Body of pancreas (tissue), 4 donors: Measurements from ENCODE around the gene GSDMA. TPM values are rescaled to one million over a fixed set of nuclear protein-coding genes. Genes with fewer than 3 reads are reported as not detected.

Experiments
- ATAC-seq: fragments of 150-250 bp; one replicate; pipeline ENCODE4 v1.9.1; 2016
- DNase-seq, 4 donors: peaks; one replicate each; pipeline ENCODE4 v3.0.0-alpha.2; 2019
- H3K27ac ChIP-seq, 4 donors: fragments of 200-600 bp; sonication (generic); 1 replicate in 3 of 4; 2 replicates in 1 of 4; pipeline versions ENCODE4 v1.5.1 to v1.6.1; 2016 to 2019; ENCODE audit warnings: mild to moderate bottlenecking in 1 of 4, mixed read lengths in 1 of 4, moderate library complexity in 1 of 4
- H3K27me3 ChIP-seq, 2 donors: fragments of 200-600 bp; sonication (generic); one replicate each; pipeline ENCODE4 v1.6.0; 2016; ENCODE audit warnings: mild to moderate bottlenecking in 1 of 2
- H3K36me3 ChIP-seq, 2 donors: fragments of 200-600 bp; sonication (generic); replicated peaks in 1 of 2; 2 replicates each; pipeline ENCODE4 v1.5.1; 2016; ENCODE audit warnings: low read depth in 2 of 2; ENCODE audit not compliant: insufficient read depth in 1 of 2
- H3K4me1 ChIP-seq: fragments of 200-600 bp; sonication (generic); one replicate; pipeline ENCODE4 v1.6.0; 2016
- H3K4me3 ChIP-seq, 2 donors: fragments of 200-600 bp; sonication (generic); 1 replicate in 1 of 2; 2 replicates in 1 of 2; pipeline ENCODE4 v1.5.1; 2016 to 2019
- H3K9me3 ChIP-seq, 3 donors: fragments of 200-600 bp; sonication (generic); 1 replicate in 2 of 3; 2 replicates in 1 of 3; pipeline ENCODE4 v1.5.1; 2016
- POLR2A ChIP-seq, 3 donors: fragments of 450-650 bp; IDR thresholded peaks; one replicate each; pipeline ENCODE4 v1.6.1; 2016; ENCODE audit warnings: antibody characterized with exemption in 3 of 3, mild to moderate bottlenecking in 2 of 3
- WGBS, 2 donors: methylation state at CpG; one replicate each; pipeline ENCODE4 v1.1.5; 2017; 5-methylcytosine and 5-hydroxymethylcytosine counted together
- intact Hi-C: fragments of 100-400 bp; cut with DNase I; formaldehyde crosslinking; loops from one replicate; pipeline ENCODE4 v1.15.1; 2023
- total RNA-seq, 2 donors: library from RNA; depleted of rRNA; stranded (reverse); fragments of >200 nt; gene quantifications; one replicate each; pipeline ENCODE4 v1.1.0, GENCODE V29; 2016
- TF ChIP-seq, protein P1 (sequence below), 7 experiments: fragments of 450-650 bp in 4 of 7; fragments of 200-600 bp in 3 of 7; sonication (generic) in 3 of 7; IDR thresholded peaks; one replicate each; pipeline ENCODE4 v1.5.1; 2016 to 2019; ENCODE audit warnings: antibody characterized with exemption in 7 of 7

The GSDMA gene
- total RNA-seq, 2 donors from 2014 or later: 3.4 TPM; not detected in 1

DNA sequence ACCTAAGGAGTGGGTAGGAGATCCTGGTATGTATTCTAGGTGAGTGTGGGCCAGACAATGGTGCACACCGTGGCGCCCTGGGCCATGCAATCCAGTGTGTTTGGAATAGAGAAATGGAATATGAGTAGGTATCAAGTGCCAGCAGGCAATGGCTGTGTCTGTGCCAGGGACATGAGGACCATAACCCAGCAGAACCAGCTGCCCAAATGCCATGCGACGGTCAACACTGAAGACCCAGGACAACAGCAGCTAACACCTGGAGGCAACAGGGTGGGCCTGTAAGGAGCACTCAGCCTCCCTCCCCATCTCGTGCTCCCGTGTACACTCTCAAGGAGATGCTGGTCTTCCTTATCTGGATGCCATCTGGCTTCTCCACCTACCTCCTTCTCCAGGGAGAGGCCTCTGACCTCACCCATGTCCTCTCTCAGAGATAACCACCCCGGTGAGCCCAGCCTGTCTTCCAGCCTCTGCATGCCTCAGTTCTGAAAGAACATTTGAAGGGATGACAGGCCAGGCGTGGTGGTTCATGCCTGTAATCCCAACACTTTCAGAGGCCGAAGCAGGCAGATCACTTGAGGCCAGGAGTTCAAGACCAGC is 43.6 kb upstream of the GSDMA start:
- peaks cover 6 to 23% of the 10 kb centered on the region in 2 donors for H3K36me3 ChIP-seq

DNA sequence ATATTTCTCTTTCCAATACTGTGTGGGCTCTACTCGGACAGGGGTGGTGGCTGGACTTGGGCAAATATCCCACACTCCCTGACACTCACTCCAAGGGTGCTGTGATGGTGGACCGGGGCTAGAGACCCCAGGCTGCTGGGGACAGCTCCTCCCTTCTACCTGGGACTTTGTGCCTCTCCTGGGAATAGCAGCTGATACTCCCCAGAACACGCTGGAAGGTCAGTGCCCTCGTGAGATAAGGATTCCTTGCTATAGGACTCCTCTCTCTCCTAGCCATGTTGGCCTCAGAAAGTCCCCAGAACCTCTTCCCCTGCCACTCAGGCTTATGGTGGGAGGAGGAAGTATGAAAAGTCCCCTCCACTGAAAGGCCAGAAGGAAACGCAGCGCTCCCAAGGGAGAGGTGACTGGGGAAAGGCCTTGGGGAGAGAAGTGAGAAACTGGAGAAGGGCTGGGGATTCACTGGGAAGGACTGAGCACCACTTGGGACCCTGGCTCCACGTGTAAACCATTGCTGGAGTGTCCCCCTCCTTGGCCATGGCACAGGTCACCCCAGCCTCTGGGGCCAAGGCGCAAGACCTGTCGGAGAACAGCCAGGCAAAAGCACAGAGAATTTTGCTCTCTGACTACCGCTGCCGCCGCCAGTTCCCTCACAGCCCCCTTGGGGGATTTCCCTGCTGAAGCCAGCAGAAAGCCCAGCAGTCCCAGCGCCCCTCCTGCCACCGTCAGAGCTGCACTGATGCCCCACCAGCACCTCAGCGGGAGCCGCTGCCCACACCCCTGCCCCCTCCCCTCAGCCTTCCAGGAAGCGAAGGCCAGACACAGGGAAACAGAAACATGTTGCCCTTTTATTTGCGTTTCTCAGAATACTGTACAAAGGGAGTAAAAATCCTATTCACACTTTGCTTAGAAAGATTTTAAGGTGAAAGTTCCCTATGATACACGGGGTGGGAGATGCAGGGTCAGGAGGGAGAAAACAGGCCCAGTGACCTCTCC is 42.3 kb upstream of the GSDMA start:
- WGBS, 2 donors: 76 to 80% methylated on average over 18 to 19 of the region's 19 CpGs
- no peak for DNase-seq
- no peaks in the 10 kb centered on the region for H3K9me3 ChIP-seq
- intact Hi-C loops: no loop called here
- TF ChIP-seq, protein P1, sequence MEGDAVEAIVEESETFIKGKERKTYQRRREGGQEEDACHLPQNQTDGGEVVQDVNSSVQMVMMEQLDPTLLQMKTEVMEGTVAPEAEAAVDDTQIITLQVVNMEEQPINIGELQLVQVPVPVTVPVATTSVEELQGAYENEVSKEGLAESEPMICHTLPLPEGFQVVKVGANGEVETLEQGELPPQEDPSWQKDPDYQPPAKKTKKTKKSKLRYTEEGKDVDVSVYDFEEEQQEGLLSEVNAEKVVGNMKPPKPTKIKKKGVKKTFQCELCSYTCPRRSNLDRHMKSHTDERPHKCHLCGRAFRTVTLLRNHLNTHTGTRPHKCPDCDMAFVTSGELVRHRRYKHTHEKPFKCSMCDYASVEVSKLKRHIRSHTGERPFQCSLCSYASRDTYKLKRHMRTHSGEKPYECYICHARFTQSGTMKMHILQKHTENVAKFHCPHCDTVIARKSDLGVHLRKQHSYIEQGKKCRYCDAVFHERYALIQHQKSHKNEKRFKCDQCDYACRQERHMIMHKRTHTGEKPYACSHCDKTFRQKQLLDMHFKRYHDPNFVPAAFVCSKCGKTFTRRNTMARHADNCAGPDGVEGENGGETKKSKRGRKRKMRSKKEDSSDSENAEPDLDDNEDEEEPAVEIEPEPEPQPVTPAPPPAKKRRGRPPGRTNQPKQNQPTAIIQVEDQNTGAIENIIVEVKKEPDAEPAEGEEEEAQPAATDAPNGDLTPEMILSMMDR (IDR thresholded peaks at IDR 0.05): no peak
- TF ChIP-seq POLR2A (IDR thresholded peaks at IDR 0.05): no peak
- peaks cover 6 to 23% of the 10 kb centered on the region in 2 donors for H3K36me3 ChIP-seq
- H3K27me3 ChIP-seq: no peaks in the 10 kb centered on the region
- H3K4me1 ChIP-seq: peaks cover 9% of the 10 kb centered on the region
- H3K27ac ChIP-seq: no peak overlapping the region
- no peak overlapping the region for H3K4me3 ChIP-seq
- no peak for ATAC-seq

More for the DNA sequence above, 43.6 kb upstream of the GSDMA start:
- ATAC-seq (no peak), DNase-seq (no peak)
- WGBS, 2 donors: 95 to 97% methylated on average over 9 of the region's 9 CpGs
- no peak for TF ChIP-seq POLR2A (IDR thresholded peaks at IDR 0.05)
- TF ChIP-seq, protein P1 (IDR thresholded peaks at IDR 0.05): no peak
- Histone ChIP-seq H3K27ac (no peak overlapping the region), H3K27me3 (no peaks in the 10 kb centered on the region), H3K4me3 (no peak overlapping the region), H3K4me1 (no peaks in the 10 kb centered on the region), H3K9me3 (no peaks in the 10 kb centered on the region)
- intact Hi-C loops: no loop called here

DNA sequence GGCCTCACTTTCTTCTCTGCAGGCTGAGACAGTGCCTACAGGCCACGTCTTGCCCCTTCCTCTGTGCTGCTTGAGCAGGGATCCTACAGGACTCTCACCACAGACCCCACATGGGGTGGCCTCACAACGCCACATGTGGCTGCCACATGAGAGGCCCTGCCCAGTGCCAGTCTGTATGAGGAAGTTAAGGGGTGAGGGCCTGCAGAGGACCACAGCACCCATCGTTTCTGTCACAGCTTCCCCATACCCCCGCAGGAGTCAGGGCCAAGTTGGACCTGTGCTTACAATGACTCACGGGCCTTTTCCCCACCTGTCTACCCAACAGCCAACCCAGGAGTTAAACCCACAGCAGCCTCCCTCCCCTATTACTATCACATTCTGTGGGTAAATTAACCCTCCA is 41.5 kb upstream of the GSDMA start:
- ATAC-seq: no peak

DNA sequence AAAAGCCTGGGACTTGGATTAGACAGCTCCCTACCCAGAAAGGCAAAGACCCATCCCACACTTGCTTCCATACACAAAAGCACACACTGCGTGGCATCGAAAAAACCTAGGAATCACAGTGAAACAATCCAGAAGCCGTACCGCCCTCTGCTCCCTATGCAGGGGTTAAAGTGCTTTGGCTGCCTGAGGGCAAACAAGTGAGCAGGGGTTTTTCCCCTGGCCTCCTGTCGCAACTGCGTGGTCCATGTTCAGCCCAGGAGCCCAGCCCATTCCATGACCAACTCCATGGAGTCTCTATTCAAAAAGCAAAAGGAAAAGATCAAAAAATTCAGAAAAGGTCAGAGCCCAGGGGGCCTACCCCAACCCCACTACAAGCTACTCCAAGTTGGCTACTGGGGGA is 40.8 kb upstream of the GSDMA start:
- intact Hi-C loops: no loop called here
- DNase-seq (no peak), ATAC-seq (no peak)
- WGBS, 2 donors: 78 to 92% methylated on average over 6 of the region's 6 CpGs
- H3K27me3 ChIP-seq: no peaks in the 10 kb centered on the region
- TF ChIP-seq POLR2A (IDR thresholded peaks at IDR 0.05): no peak
- TF ChIP-seq, protein P1 (IDR thresholded peaks at IDR 0.05): no peak
- no peaks in the 10 kb centered on the region for H3K9me3 ChIP-seq
- peaks cover 6 to 23% of the 10 kb centered on the region in 2 donors for H3K36me3 ChIP-seq
- no peak overlapping the region for H3K27ac ChIP-seq
- no peak overlapping the region for H3K4me3 ChIP-seq
- peaks cover 22% of the 10 kb centered on the region for H3K4me1 ChIP-seq

More for the DNA sequence above, 41.5 kb upstream of the GSDMA start:
- Histone ChIP-seq H3K27me3 (no peaks in the 10 kb centered on the region), H3K9me3 (no peaks in the 10 kb centered on the region), H3K36me3 (peaks cover 6 to 23% of the 10 kb centered on the region in 2 donors), H3K4me1 (peaks cover 17% of the 10 kb centered on the region), H3K27ac (no peak overlapping the region), H3K4me3 (no peak overlapping the region)
- WGBS, 2 donors: 73 to 94% methylated on average over 3 to 5 of the region's 5 CpGs
- intact Hi-C loops: no loop called here
- no peak for DNase-seq
- TF ChIP-seq, protein P1 (IDR thresholded peaks at IDR 0.05): no peak
- TF ChIP-seq POLR2A (IDR thresholded peaks at IDR 0.05): no peak
